ENCODE measurements around the gene HYAL3. TPM values are rescaled to one million over a fixed set of nuclear protein-coding genes. Genes with fewer than 3 reads are reported as not detected.

The HYAL3 gene
- total RNA-seq, 1 donor from 2014 or later, result 6.9 TPM

DNA sequence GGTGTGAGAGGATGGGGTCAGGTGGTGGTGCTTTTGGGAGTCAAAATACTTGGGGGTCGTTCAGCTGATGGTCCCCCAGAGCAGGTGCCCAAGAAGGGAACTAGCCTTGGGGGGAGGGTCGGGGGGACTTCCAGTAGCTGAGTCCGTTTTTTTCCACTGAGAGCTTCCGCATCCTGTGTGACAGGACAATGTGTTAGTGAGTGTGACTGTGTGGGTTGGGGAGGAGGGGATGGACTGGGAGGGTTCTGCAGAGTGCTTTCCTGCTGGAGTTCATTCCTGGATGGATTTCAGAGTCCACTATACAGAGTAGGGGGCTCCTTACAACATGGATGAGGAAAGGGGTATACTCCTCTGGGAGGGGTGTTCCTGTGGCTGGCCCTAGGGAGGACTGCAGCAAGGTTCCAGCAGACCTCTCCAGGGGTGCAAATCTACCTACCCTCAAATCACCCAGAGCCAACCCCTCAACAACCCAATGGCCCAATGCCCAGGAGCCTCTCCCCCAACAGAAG is 23.9 kb upstream of the HYAL3 start:
- H3K27ac Mint-ChIP-seq (ENCODE audit: unreplicated experiment), result peak overlapping the region; percentile 12
- no peak overlapping the region for H3K4me2 ChIP-seq (ENCODE audit: low read length)

DNA sequence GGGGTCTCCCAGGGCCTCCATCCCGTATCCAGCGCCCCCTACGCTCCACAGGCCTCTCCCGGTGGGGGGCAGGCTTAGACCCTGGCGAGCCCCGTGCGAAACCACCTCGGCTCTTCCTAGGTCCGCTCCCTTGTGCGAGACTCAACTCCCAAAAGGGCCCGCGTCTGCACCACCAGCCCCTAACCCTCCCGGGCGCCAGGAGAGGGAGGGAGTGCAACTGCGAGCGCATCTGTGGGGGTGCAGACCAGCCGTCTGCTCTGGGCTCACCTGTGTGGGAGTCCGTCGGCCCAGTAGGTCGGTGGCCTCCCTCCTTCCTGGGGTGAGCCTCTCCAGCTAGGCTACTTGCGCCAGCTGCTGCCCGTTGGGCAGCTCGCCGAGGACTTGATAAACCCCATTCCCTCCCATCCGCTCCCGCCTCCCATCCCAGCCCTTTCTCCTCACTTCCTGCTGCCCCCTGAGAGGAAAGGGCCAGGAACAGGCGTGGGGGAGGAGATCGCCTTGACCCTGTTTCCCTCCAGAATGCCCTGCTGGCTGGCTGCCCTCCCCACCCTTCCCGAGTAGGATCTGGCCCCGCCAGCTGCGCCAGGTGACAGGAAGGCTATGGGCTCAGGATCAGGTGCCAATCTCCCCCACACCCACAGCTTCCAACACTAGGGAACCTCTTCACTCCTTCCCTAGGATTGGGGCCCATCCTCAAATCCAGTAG is 23.3 kb upstream of the HYAL3 start, which contains the start of gene HYAL2:
Gene HYAL2 (minus strand): TSS at position 360 of the 706 bp plus-strand sequence. CDS start 2,256 bp downstream, outside the sequence.
- no peak for TF ChIP-seq EZH2 (IDR thresholded peaks at IDR 0.05; ENCODE audit: insufficient read depth, low read length)
- TF ChIP-seq, protein P1, sequence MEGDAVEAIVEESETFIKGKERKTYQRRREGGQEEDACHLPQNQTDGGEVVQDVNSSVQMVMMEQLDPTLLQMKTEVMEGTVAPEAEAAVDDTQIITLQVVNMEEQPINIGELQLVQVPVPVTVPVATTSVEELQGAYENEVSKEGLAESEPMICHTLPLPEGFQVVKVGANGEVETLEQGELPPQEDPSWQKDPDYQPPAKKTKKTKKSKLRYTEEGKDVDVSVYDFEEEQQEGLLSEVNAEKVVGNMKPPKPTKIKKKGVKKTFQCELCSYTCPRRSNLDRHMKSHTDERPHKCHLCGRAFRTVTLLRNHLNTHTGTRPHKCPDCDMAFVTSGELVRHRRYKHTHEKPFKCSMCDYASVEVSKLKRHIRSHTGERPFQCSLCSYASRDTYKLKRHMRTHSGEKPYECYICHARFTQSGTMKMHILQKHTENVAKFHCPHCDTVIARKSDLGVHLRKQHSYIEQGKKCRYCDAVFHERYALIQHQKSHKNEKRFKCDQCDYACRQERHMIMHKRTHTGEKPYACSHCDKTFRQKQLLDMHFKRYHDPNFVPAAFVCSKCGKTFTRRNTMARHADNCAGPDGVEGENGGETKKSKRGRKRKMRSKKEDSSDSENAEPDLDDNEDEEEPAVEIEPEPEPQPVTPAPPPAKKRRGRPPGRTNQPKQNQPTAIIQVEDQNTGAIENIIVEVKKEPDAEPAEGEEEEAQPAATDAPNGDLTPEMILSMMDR (IDR thresholded peaks at IDR 0.05; ENCODE audit: insufficient read depth, low read depth, low read length), result no peak
- peak within 1 kb of the TSS; percentile 98 for H3K27ac Mint-ChIP-seq (ENCODE audit: unreplicated experiment)
- peak within 1 kb of the TSS; percentile 100 for H3K27ac ChIP-seq (ENCODE audit: low read depth, low read length)
- H3K79me2 ChIP-seq (ENCODE audit: insufficient read depth, low read length), result peaks cover 53% of the 10 kb centered on the region
- no peaks in the 10 kb centered on the region for H3K27me3 Mint-ChIP-seq (ENCODE audit: low read depth, unreplicated experiment)
- H3K36me3 Mint-ChIP-seq (ENCODE audit: low read depth, unreplicated experiment), result peaks cover 13% of the 10 kb centered on the region
- H3K9me3 ChIP-seq (ENCODE audit: insufficient read depth, low read depth, low read length), result no peaks in the 10 kb centered on the region
- H3K4me3 ChIP-seq (ENCODE audit: insufficient read depth, low read depth, low read length), result peak within 1 kb of the TSS; percentile 95
- peak within 1 kb of the TSS; percentile 85 for H3K4me3 Mint-ChIP-seq (ENCODE audit: unreplicated experiment)
- H4K20me1 ChIP-seq (ENCODE audit: insufficient read depth, low read length), result peaks cover 33% of the 10 kb centered on the region
- no peaks in the 10 kb centered on the region for H3K27me3 ChIP-seq (ENCODE audit: insufficient read depth, low read length)
- FAIRE-seq (no peak), DNase-seq (ENCODE audit: low read depth) (no peak)
- H3K4me1 ChIP-seq (ENCODE audit: insufficient read depth, low read length), result peaks cover 24% of the 10 kb centered on the region
- H3K4me1 Mint-ChIP-seq (ENCODE audit: low read depth, unreplicated experiment), result peaks cover 21% of the 10 kb centered on the region
- no peaks in the 10 kb centered on the region for H3K9me3 Mint-ChIP-seq (ENCODE audit: unreplicated experiment)
- H3K9ac ChIP-seq (ENCODE audit: low read length), result peak within 1 kb of the TSS; percentile 96
- H3K4me2 ChIP-seq (ENCODE audit: low read length), result peak within 1 kb of the TSS; percentile 93
- H3K36me3 ChIP-seq (ENCODE audit: insufficient read depth, low read length), result peaks cover 13% of the 10 kb centered on the region
- H2AFZ ChIP-seq (ENCODE audit: low read depth, low read length), result peak within 1 kb of the TSS; percentile 92

More for the DNA sequence above, 23.9 kb upstream of the HYAL3 start:
- peaks cover 52% of the 10 kb centered on the region for H3K79me2 ChIP-seq (ENCODE audit: insufficient read depth, low read length)
- H3K27me3 ChIP-seq (ENCODE audit: insufficient read depth, low read length), result no peaks in the 10 kb centered on the region
- H3K36me3 ChIP-seq (ENCODE audit: insufficient read depth, low read length), result peaks cover 13% of the 10 kb centered on the region
- H4K20me1 ChIP-seq (ENCODE audit: insufficient read depth, low read length), result peaks cover 30% of the 10 kb centered on the region
- Mint-ChIP-seq H3K27me3 (ENCODE audit: low read depth, unreplicated experiment) (no peaks in the 10 kb centered on the region), H3K4me3 (ENCODE audit: unreplicated experiment) (peak overlapping the region; percentile 45), H3K36me3 (ENCODE audit: low read depth, unreplicated experiment) (peaks cover 12% of the 10 kb centered on the region), H3K9me3 (ENCODE audit: unreplicated experiment) (no peaks in the 10 kb centered on the region), H3K4me1 (ENCODE audit: low read depth, unreplicated experiment) (peaks cover 21% of the 10 kb centered on the region)
- FAIRE-seq (no peak), DNase-seq (ENCODE audit: low read depth) (no peak)
- no peak overlapping the region for H3K9ac ChIP-seq (ENCODE audit: low read length)
- H3K4me1 ChIP-seq (ENCODE audit: insufficient read depth, low read length), result peaks cover 24% of the 10 kb centered on the region
- H2AFZ ChIP-seq (ENCODE audit: low read depth, low read length), result no peak overlapping the region
- no peak overlapping the region for H3K27ac ChIP-seq (ENCODE audit: low read depth, low read length)
- no peaks in the 10 kb centered on the region for H3K9me3 ChIP-seq (ENCODE audit: insufficient read depth, low read depth, low read length)
- TF ChIP-seq, protein P1 (IDR thresholded peaks at IDR 0.05; ENCODE audit: insufficient read depth, low read depth, low read length), result no peak
- no peak for TF ChIP-seq EZH2 (IDR thresholded peaks at IDR 0.05; ENCODE audit: insufficient read depth, low read length)
- H3K4me3 ChIP-seq (ENCODE audit: insufficient read depth, low read depth, low read length), result no peak overlapping the region

DNA sequence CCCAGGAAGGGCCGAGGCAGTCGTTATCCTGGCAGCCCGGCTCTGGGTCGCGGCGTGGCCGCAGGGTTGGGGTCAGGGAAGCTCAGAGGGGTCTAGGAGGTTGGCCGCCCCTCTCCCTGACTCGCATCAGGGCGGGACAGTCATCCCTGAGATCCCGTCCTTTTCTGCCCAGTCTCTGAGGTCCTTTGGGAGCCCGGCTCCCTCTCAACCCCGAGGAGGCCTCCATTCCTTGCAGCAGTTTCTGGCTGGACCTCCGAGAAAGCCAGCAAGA is 22.8 kb upstream of the HYAL3 start:
- Mint-ChIP-seq H3K9me3 (ENCODE audit: unreplicated experiment) (no peaks in the 10 kb centered on the region), H3K4me3 (ENCODE audit: unreplicated experiment) (peak overlapping the region; percentile 85), H3K4me1 (ENCODE audit: low read depth, unreplicated experiment) (peaks cover 20% of the 10 kb centered on the region), H3K27ac (ENCODE audit: unreplicated experiment) (no peak overlapping the region), H3K27me3 (ENCODE audit: low read depth, unreplicated experiment) (no peaks in the 10 kb centered on the region), H3K36me3 (ENCODE audit: low read depth, unreplicated experiment) (peaks cover 13% of the 10 kb centered on the region)
- peak overlapping the region; percentile 93 for H3K4me2 ChIP-seq (ENCODE audit: low read length)
- H2AFZ ChIP-seq (ENCODE audit: low read depth, low read length), result peak overlapping the region; percentile 73
- no peaks in the 10 kb centered on the region for H3K27me3 ChIP-seq (ENCODE audit: insufficient read depth, low read length)
- no peak overlapping the region for H3K27ac ChIP-seq (ENCODE audit: low read depth, low read length)
- H3K4me3 ChIP-seq (ENCODE audit: insufficient read depth, low read depth, low read length), result peak overlapping the region; percentile 95
- no peak for FAIRE-seq
- H4K20me1 ChIP-seq (ENCODE audit: insufficient read depth, low read length), result peaks cover 35% of the 10 kb centered on the region
- peaks cover 24% of the 10 kb centered on the region for H3K4me1 ChIP-seq (ENCODE audit: insufficient read depth, low read length)
- TF ChIP-seq, protein P1 (IDR thresholded peaks at IDR 0.05; ENCODE audit: insufficient read depth, low read depth, low read length), result no peak
- no peak for TF ChIP-seq EZH2 (IDR thresholded peaks at IDR 0.05; ENCODE audit: insufficient read depth, low read length)
- H3K36me3 ChIP-seq (ENCODE audit: insufficient read depth, low read length), result peaks cover 13% of the 10 kb centered on the region
- DNase-seq (ENCODE audit: low read depth), result no peak
- H3K9me3 ChIP-seq (ENCODE audit: insufficient read depth, low read depth, low read length), result no peaks in the 10 kb centered on the region
- H3K79me2 ChIP-seq (ENCODE audit: insufficient read depth, low read length), result peaks cover 48% of the 10 kb centered on the region
- peak overlapping the region; percentile 96 for H3K9ac ChIP-seq (ENCODE audit: low read length)

Data from astrocyte (in vitro differentiated cells and primary cell).